Measurements from ENCODE around the gene FOXA3. TPM values are rescaled to one million over a fixed set of nuclear protein-coding genes. Genes with fewer than 3 reads are reported as not detected.

The FOXA3 gene
- total and polyA plus RNA-seq, 8 donors: 7.6 to 65.8 (median 18.9) TPM

DNA sequence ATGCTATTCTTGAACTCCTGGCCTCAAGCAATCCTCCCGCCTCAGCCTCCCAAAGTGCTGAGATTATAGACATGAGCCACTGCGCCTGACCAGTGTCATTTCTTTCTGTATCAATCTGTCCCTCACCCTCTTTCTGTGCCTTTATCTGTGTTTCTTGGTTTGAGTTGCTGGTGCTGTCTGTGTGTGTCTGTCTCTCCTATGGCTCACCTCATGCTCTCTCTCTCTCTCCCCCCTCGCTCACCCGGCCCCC lies 12.0 kb downstream of the FOXA3 start:
- Histone ChIP-seq H3K4me3 (peak overlapping the region in 2 of 4 donors; percentile 28 to 29), H3K27ac (peak overlapping the region; percentile 90 to 96 (median 93))

DNA sequence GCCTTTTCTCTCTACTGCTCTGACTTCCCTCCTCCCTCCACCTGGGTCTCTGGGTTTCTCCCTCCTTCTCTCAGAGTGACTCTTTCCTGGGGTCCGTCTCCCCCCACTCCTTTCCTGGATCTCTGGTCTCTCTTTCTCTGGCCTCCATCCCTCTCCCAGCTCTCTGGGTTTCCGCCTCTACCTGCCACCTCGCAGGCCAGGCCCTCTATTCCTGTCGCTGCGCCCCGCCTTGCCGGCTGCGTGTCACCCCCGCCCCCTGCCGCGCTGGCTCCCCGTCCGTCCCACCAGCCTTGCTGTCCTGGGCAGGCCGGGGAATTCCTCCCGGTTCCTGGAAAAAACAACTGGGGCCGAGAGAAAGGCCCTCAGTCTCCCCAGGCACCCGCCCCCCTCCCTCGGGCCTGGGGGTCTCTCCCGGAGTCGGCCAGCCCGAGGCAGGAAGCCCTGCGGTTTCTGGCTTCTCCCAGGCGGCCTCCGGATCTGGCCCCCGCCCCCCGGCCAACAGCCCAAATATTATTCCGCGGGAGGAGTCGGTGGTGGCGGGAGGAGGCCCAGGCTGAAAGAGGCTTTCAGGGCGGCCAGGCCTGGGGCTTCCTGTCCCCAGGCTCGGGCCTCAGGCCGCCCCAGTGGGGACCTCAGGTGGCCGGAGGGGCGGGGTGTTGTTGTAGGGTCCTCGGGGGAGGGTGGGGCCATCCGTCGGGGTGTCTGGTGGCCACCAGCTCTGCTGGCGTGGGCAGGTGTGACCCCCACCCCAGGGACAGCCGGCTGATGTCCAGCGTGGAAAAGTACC lies 12.5 kb downstream of the FOXA3 start:
- 3 to 11% (median 6%) methylated on average over 27 to 41 of the region's 41 CpGs for whole genome bisulfite sequencing, 5 donors
- H3K4me1 ChIP-seq: peaks cover 67 to 99% (median 88%) of the 10 kb centered on the region in 4 donors

More for the DNA sequence above, 12.0 kb downstream of the FOXA3 start:
- 25 to 51% (median 35%) methylated on average over 4 of the region's 4 CpGs for WGBS, 5 donors
- DNase-seq: no peak
- no peaks in the 10 kb centered on the region for H3K9me3 ChIP-seq
- peaks cover 0 to 30% (median 0%) of the 10 kb centered on the region in 3 donors for H3K27me3 ChIP-seq
- H3K4me1 ChIP-seq: peaks cover 62 to 95% (median 84%) of the 10 kb centered on the region in 4 donors
- intact Hi-C loops (cut with DNase I; ENCODE audit: low total_unique reads): no loop called here
- H3K36me3 ChIP-seq: peaks cover 0 to 13% (median 6%) of the 10 kb centered on the region in 4 donors
- TF ChIP-seq EP300 (IDR thresholded peaks at IDR 0.05) (no peak), POLR2AphosphoS5 (IDR thresholded peaks at IDR 0.05) (no peak), POLR2A (IDR thresholded peaks at IDR 0.05) (no peak)
- TF ChIP-seq, protein P1, sequence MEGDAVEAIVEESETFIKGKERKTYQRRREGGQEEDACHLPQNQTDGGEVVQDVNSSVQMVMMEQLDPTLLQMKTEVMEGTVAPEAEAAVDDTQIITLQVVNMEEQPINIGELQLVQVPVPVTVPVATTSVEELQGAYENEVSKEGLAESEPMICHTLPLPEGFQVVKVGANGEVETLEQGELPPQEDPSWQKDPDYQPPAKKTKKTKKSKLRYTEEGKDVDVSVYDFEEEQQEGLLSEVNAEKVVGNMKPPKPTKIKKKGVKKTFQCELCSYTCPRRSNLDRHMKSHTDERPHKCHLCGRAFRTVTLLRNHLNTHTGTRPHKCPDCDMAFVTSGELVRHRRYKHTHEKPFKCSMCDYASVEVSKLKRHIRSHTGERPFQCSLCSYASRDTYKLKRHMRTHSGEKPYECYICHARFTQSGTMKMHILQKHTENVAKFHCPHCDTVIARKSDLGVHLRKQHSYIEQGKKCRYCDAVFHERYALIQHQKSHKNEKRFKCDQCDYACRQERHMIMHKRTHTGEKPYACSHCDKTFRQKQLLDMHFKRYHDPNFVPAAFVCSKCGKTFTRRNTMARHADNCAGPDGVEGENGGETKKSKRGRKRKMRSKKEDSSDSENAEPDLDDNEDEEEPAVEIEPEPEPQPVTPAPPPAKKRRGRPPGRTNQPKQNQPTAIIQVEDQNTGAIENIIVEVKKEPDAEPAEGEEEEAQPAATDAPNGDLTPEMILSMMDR (IDR thresholded peaks at IDR 0.05): no peak

DNA sequence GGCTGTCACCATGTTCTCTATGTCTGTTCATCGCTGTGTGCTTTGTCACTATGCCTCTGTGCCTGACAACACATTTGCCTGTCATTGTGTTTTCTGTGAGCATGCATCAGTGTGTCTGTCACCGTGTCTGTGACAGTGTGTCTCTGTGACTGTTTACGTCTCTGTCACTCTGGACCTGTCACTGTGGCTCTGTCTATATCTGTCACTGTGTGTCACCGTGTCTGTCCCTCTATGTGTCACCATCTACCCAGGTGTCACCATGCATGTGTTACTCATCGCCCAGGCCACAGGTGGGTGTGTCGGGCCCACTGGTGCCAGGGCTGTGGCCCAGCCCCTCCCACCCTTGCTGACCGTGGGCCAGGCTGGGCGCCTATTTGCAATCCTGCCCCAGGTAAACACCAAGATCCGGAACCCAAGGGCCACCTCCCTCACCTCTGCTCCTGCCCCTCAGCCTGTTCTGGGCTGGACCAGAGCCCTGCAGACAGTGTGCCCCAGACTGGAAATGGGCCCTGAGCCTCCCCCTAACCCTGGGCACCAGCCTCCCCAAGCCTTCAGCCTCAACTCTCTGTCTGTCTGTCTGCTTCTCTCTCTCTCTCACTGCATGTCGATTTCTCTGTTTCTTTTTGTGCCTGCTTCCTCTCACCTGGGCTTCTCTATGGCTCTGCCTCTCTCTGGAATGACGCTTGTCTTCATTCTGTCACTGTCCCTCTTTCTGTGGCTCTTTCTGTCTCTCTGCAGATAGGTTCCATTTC lies 14.1 kb downstream of the FOXA3 start:
- DNase-seq: peak; percentile 84 to 93
- 33 to 48% (median 42%) methylated on average over 11 of the region's 11 CpGs for WGBS, 5 donors
- Histone ChIP-seq H3K36me3 (no peaks in the 10 kb centered on the region), H3K4me3 (peak overlapping the region in 1 of 4 donors; percentile 0), H3K4me1 (peaks cover 74 to 99% (median 91%) of the 10 kb centered on the region in 4 donors), H3K9me3 (no peaks in the 10 kb centered on the region), H3K27me3 (peaks cover 0 to 30% (median 0%) of the 10 kb centered on the region in 3 donors), H3K27ac (peak overlapping the region; percentile 90 to 96 (median 93))
- intact Hi-C loops (cut with DNase I; ENCODE audit: low total_unique reads): no loop called here
- TF ChIP-seq POLR2AphosphoS5 (IDR thresholded peaks at IDR 0.05) (peak in 2 of 3 donors; percentile 56 to 79), EP300 (IDR thresholded peaks at IDR 0.05) (no peak)

More for the DNA sequence above, 12.5 kb downstream of the FOXA3 start:
- TF ChIP-seq POLR2AphosphoS5 (IDR thresholded peaks at IDR 0.05) (peak in 2 of 3 donors; percentile 46 to 64), EP300 (IDR thresholded peaks at IDR 0.05) (no peak)
- peak; percentile 82 to 90 for DNase-seq
- H3K4me3 ChIP-seq: peak overlapping the region in 3 of 4 donors; percentile 19 to 29 (median 28)
- H3K27ac ChIP-seq: peak overlapping the region; percentile 90 to 96 (median 93)
- peaks cover 0 to 30% (median 0%) of the 10 kb centered on the region in 3 donors for H3K27me3 ChIP-seq
- H3K9me3 ChIP-seq: no peaks in the 10 kb centered on the region
- H3K36me3 ChIP-seq: peaks cover 0 to 13% (median 6%) of the 10 kb centered on the region in 4 donors
- intact Hi-C loops (cut with DNase I; ENCODE audit: low total_unique reads): no loop called here

DNA sequence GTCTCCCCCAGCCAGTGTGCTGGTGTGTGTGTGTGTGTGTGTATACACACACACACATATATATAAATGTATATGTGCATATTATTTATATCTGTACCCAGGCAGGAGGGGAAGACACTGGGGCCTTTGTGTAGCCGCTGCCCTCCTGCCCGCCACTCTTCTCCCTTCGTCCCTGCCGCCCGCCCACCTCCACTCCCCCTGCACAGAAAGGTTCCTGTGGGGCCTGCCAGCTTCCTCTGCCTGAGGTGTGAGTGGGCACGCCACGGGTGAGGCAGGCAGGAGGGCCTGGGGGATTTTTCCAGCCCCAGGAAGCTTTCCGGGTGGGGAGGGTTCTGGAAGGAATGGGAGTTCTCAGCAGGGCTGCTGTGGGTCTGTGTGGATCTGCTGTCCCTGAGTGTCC lies 14.9 kb downstream of the FOXA3 start:
- H3K27me3 ChIP-seq: peaks cover 0 to 30% (median 0%) of the 10 kb centered on the region in 3 donors
- no peaks in the 10 kb centered on the region for H3K9me3 ChIP-seq
- DNase-seq: peak; percentile 47 to 71
- intact Hi-C loops (cut with DNase I; ENCODE audit: low total_unique reads): no loop called here
- peak overlapping the region; percentile 90 to 96 (median 93) for H3K27ac ChIP-seq
- H3K36me3 ChIP-seq: peaks cover 0 to 4% (median 3%) of the 10 kb centered on the region in 4 donors
- TF ChIP-seq EP300 (IDR thresholded peaks at IDR 0.05): no peak
- TF ChIP-seq POLR2A (IDR thresholded peaks at IDR 0.05): no peak
- TF ChIP-seq, protein P1 (IDR thresholded peaks at IDR 0.05): no peak
- TF ChIP-seq POLR2AphosphoS5 (IDR thresholded peaks at IDR 0.05): no peak
- peak overlapping the region in 1 of 4 donors; percentile 0 for H3K4me3 ChIP-seq
- WGBS, 5 donors: 28 to 53% (median 41%) methylated on average over 7 to 8 of the region's 8 CpGs
- H3K4me1 ChIP-seq: peaks cover 74 to 99% (median 91%) of the 10 kb centered on the region in 4 donors

DNA sequence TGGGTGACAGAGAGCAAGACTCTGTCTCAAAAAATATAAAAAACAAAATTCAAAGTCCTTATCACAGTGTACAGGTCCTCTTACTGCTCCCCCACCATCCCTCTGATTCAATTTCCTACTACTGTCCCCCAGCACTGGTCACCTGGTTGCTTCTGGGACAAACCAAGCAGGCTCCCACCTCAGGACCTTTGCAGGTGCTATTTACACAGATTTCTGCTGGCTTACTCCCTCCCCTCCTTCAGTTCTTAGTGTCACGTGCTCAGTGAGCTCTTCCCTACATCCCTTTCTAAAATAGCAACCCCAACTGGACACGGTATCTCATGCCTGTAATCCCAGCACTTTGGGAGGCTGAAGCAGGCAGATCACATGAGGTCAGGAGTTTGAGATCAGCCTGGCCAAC lies 15.8 kb downstream of the FOXA3 start:
- Histone ChIP-seq H3K27me3 (peaks cover 0 to 30% (median 0%) of the 10 kb centered on the region in 3 donors), H3K36me3 (peaks cover 0 to 11% (median 10%) of the 10 kb centered on the region in 4 donors), H3K4me3 (no peak overlapping the region), H3K4me1 (peaks cover 80 to 99% (median 93%) of the 10 kb centered on the region in 4 donors), H3K27ac (peak overlapping the region; percentile 90 to 96 (median 93)), H3K9me3 (no peaks in the 10 kb centered on the region)
- 41 to 73% (median 58%) methylated on average over 2 of the region's 2 CpGs for WGBS, 5 donors
- TF ChIP-seq POLR2A (IDR thresholded peaks at IDR 0.05) (no peak), EP300 (IDR thresholded peaks at IDR 0.05) (no peak), POLR2AphosphoS5 (IDR thresholded peaks at IDR 0.05) (no peak)
- TF ChIP-seq, protein P1 (IDR thresholded peaks at IDR 0.05): no peak
- DNase-seq: no peak
- intact Hi-C loops (cut with DNase I; ENCODE audit: low total_unique reads): no loop called here
